ENCODE results near the gene ZFHX3.

GRCh38 chr16:73023320-73023719, 24.6 kb downstream of the ZFHX3 start:
- TF ChIP-seq, protein P1, sequence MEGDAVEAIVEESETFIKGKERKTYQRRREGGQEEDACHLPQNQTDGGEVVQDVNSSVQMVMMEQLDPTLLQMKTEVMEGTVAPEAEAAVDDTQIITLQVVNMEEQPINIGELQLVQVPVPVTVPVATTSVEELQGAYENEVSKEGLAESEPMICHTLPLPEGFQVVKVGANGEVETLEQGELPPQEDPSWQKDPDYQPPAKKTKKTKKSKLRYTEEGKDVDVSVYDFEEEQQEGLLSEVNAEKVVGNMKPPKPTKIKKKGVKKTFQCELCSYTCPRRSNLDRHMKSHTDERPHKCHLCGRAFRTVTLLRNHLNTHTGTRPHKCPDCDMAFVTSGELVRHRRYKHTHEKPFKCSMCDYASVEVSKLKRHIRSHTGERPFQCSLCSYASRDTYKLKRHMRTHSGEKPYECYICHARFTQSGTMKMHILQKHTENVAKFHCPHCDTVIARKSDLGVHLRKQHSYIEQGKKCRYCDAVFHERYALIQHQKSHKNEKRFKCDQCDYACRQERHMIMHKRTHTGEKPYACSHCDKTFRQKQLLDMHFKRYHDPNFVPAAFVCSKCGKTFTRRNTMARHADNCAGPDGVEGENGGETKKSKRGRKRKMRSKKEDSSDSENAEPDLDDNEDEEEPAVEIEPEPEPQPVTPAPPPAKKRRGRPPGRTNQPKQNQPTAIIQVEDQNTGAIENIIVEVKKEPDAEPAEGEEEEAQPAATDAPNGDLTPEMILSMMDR (optimal IDR thresholded peaks at IDR 0.05 in 1 of 3, IDR thresholded peaks at IDR 0.05 in 1 of 3, conservative IDR thresholded peaks at IDR 0.05 in 1 of 3; ENCODE audit: extremely low read depth in 1 of 3, insufficient read depth in 2 of 3, low read length in 3 of 3) = no peak
- TF ChIP-seq EZH2 (IDR thresholded peaks at IDR 0.05; ENCODE audit: low read length) = no peak
